ENCODE data around the gene PACS2. TPM values are rescaled to one million over a fixed set of nuclear protein-coding genes. Genes with fewer than 3 reads are reported as not detected.

The PACS2 gene
- total and polyA plus RNA-seq, 2 donors (not counting 3 experiments of a cell fraction or from before 2014, with no cell fraction given): 52.7 to 86.3 TPM

DNA sequence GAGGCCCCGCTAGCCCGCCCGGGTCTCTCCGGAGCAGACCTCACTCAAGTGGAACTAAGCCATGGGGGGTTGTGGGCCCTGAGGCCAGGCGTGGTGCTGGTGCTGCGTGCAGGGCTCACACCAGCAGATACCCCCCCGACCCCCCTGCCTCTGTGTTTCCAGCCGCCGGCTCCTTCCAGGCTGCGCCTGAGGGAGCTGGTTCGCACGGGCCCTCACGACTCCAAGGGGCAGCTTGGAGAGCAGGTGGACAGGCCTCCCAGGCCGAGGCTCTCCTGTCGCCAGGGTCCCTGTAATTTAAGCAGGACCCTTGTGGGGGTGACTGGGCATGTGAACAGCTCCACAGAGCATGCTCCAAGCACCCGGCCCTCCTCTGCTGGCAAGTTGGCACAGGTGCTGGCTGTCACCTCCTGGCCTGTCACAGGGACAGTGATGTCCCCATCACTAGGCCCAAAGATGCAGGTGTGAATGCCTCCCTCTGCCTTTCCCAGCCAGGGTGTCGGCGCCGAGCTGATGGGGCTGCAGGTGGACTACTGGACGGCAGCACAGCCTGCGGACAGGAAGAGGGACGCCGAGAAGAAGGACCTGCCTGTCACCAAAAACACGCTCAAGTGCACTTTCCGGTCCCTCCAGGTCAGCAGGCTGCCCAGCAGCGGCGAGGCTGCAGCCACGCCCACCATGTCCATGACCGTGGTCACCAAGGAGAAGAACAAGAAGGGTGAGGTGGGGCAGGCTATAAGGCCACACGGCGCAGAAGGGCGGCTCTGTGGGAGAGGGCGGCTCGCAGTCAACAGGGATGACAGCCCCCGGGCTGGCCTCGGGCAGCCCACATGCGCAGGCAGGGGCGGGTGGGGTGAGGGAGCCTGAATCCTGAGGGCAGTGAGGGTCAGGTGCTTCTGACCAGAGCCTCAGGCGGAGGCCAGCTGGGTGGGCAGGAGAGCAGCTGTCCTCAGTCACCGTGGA is 77.9 kb downstream of the PACS2 start:
- intact Hi-C loops (cut with micrococcal nuclease): no loop called here
- no TSS peak for BruUV-seq (replicated peaks)
- H3K4me3 ChIP-seq (replicated peaks in 1 of 3; ENCODE audit: insufficient read depth in 1 of 3, low read depth in 1 of 3, low read length in 3 of 3): no peak overlapping the region
- H3K27ac ChIP-seq (ENCODE audit: insufficient read depth, low read depth, low read length): no peak overlapping the region
- ChIA-PET CTCF (no interaction called here), POLR2A (no interaction called here)
- DNase-seq (ENCODE audit: low read depth, low spot score) (no peak), FAIRE-seq (no peak)
- TF ChIP-seq GATA2 (IDR thresholded peaks at IDR 0.05; ENCODE audit: insufficient read depth, insufficient read length, low read depth, low read length): no peak
- no peak for TF ChIP-seq JUN (IDR thresholded peaks at IDR 0.05; ENCODE audit: borderline replicate concordance, insufficient read depth, insufficient read length, low read depth)
- H3K4me1 ChIP-seq (ENCODE audit: control insufficient read depth, extremely low read depth, insufficient read depth, low read length): peaks cover 5% of the 10 kb centered on the region
- H3K9me1 ChIP-seq (replicated peaks; ENCODE audit: control insufficient read depth, extremely low read depth, insufficient read depth, low read length): no peaks in the 10 kb centered on the region
- no peak overlapping the region for H3K9ac ChIP-seq (replicated peaks; ENCODE audit: extremely low read depth, insufficient read depth, low read length)
- H3K27me3 ChIP-seq (ENCODE audit: control insufficient read depth in 2 of 2, insufficient read depth in 2 of 2, low read length in 2 of 2): no peaks in the 10 kb centered on the region
- no peak overlapping the region for H3K4me2 ChIP-seq (ENCODE audit: insufficient read depth, low read length)
- H3K9me3 ChIP-seq (replicated peaks; ENCODE audit: control insufficient read depth, insufficient read depth, low read length): no peaks in the 10 kb centered on the region
- dilution Hi-C loops (cut with MboI; ENCODE audit: extremely low pct_ligation_motif_present, low sequenced_read_pairs): no loop called here
- no peak overlapping the region for H2AFZ ChIP-seq (ENCODE audit: low read depth, low read length)
- no peaks in the 10 kb centered on the region for H4K20me1 ChIP-seq (replicated peaks; ENCODE audit: control insufficient read depth, extremely low read depth, insufficient read depth, low read length)
- no peaks in the 10 kb centered on the region for H3K79me2 ChIP-seq (ENCODE audit: control insufficient read depth, insufficient read depth, low read length)
- peaks cover 0 to 1% of the 10 kb centered on the region in 2 experiments for H3K36me3 ChIP-seq (ENCODE audit: control insufficient read depth in 2 of 2, extremely low read depth in 1 of 2, insufficient read depth in 2 of 2, low read length in 2 of 2)

DNA sequence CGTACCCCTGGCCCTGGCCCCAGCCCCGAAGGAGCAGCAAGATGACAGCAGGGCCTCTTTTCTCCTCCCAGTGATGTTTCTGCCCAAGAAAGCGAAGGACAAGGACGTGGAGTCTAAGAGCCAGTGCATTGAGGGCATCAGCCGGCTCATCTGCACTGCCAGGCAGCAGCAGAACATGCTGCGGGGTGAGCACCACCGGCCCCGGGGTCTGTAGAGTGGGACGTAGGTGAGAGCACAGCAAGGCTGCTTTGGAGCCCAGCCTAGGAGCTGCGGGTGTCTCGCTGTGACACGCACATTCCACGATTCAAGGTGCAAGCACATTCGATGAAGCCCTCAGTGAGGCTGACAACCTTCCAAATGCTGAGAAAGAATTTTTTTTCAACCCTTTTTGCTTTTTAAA is 78.6 kb downstream of the PACS2 start:
- Histone ChIP-seq H3K79me2 (ENCODE audit: control insufficient read depth, insufficient read depth, low read length) (no peaks in the 10 kb centered on the region), H3K9ac (replicated peaks; ENCODE audit: extremely low read depth, insufficient read depth, low read length) (no peak overlapping the region), H3K36me3 (ENCODE audit: control insufficient read depth in 2 of 2, extremely low read depth in 1 of 2, insufficient read depth in 2 of 2, low read length in 2 of 2) (no peaks in the 10 kb centered on the region), H3K9me1 (replicated peaks; ENCODE audit: control insufficient read depth, extremely low read depth, insufficient read depth, low read length) (no peaks in the 10 kb centered on the region), H3K27ac (ENCODE audit: insufficient read depth, low read depth, low read length) (no peak overlapping the region), H3K4me2 (ENCODE audit: insufficient read depth, low read length) (no peak overlapping the region), H3K27me3 (ENCODE audit: control insufficient read depth in 2 of 2, insufficient read depth in 2 of 2, low read length in 2 of 2) (no peaks in the 10 kb centered on the region), H2AFZ (ENCODE audit: low read depth, low read length) (no peak overlapping the region), H3K4me1 (ENCODE audit: control insufficient read depth, extremely low read depth, insufficient read depth, low read length) (peaks cover 12% of the 10 kb centered on the region), H4K20me1 (replicated peaks; ENCODE audit: control insufficient read depth, extremely low read depth, insufficient read depth, low read length) (no peaks in the 10 kb centered on the region), H3K4me3 (replicated peaks in 1 of 3; ENCODE audit: insufficient read depth in 1 of 3, low read depth in 1 of 3, low read length in 3 of 3) (no peak overlapping the region), H3K9me3 (replicated peaks; ENCODE audit: control insufficient read depth, insufficient read depth, low read length) (no peaks in the 10 kb centered on the region)
- ChIA-PET CTCF (no interaction called here), POLR2A (interaction anchor here (0.7 kb wide), 1 partner anchor 142 kb away, joined by 4 read pairs; no protein-coding TSS in a partner anchor)
- dilution Hi-C loops (cut with MboI; ENCODE audit: extremely low pct_ligation_motif_present, low sequenced_read_pairs): no loop called here
- DNase-seq (ENCODE audit: low read depth, low spot score): no peak
- BruUV-seq (replicated peaks): no TSS peak
- TF ChIP-seq, protein P1, sequence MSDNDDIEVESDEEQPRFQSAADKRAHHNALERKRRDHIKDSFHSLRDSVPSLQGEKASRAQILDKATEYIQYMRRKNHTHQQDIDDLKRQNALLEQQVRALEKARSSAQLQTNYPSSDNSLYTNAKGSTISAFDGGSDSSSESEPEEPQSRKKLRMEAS (IDR thresholded peaks at IDR 0.05; ENCODE audit: insufficient read depth, insufficient read length): no peak
- no peak for TF ChIP-seq JUN (IDR thresholded peaks at IDR 0.05; ENCODE audit: borderline replicate concordance, insufficient read depth, insufficient read length, low read depth)
- TF ChIP-seq GATA2 (IDR thresholded peaks at IDR 0.05; ENCODE audit: insufficient read depth, insufficient read length, low read depth, low read length): no peak
- TF ChIP-seq FOS (IDR thresholded peaks at IDR 0.05; ENCODE audit: borderline replicate concordance, insufficient read depth, low read length): no peak
- TF ChIP-seq, protein P2, sequence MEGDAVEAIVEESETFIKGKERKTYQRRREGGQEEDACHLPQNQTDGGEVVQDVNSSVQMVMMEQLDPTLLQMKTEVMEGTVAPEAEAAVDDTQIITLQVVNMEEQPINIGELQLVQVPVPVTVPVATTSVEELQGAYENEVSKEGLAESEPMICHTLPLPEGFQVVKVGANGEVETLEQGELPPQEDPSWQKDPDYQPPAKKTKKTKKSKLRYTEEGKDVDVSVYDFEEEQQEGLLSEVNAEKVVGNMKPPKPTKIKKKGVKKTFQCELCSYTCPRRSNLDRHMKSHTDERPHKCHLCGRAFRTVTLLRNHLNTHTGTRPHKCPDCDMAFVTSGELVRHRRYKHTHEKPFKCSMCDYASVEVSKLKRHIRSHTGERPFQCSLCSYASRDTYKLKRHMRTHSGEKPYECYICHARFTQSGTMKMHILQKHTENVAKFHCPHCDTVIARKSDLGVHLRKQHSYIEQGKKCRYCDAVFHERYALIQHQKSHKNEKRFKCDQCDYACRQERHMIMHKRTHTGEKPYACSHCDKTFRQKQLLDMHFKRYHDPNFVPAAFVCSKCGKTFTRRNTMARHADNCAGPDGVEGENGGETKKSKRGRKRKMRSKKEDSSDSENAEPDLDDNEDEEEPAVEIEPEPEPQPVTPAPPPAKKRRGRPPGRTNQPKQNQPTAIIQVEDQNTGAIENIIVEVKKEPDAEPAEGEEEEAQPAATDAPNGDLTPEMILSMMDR (IDR thresholded peaks at IDR 0.05; ENCODE audit: extremely low read depth in 1 of 2, insufficient read depth in 1 of 2, low read depth in 1 of 2, low read length in 2 of 2): no peak
- no peak for TF ChIP-seq POLR2AphosphoS5 (IDR thresholded peaks at IDR 0.05; ENCODE audit: insufficient read depth, low read depth, low read length)
- TF ChIP-seq MYC (IDR thresholded peaks at IDR 0.05; ENCODE audit: low read depth, low read length): no peak
- TF ChIP-seq POLR2A (IDR thresholded peaks at IDR 0.05; ENCODE audit: low read depth, low read length): no peak
- no peak for TF ChIP-seq EZH2 (IDR thresholded peaks at IDR 0.05; ENCODE audit: borderline replicate concordance, low read depth, low read length, severe bottlenecking)
- intact Hi-C loops (cut with micrococcal nuclease): no loop called here
- no peak for FAIRE-seq
